Activated CD4-positive, alpha-beta T cell treated with anti-CD3 and anti-CD28 coated beads, Interleukin-2, Interleukin-6, amounts not matched to agents 100 ng/mL and 50 ng/mL, durations not matched to agents 16 hours and 8 hours (primary cell): Measurements from ENCODE around the gene MMEL1.
A peak's percentile ranks its signal among the peaks of the same experiment; 100 is the strongest.
"Not testable (repeated sequence)": the region's sequence is repeated elsewhere in the genome, so short reads cannot be mapped to it uniquely, and the experiment has no call there.

ENCODE experiments used
- DNase-seq: peaks from one replicate; pipeline ENCODE4 v3.0.0-alpha.2; 2020

The MMEL1 gene

GRCh38 chr1:2554621-2555387 lies 78.0 kb downstream of the MMEL1 start:
- peak; percentile 56 for DNase-seq

DNA sequence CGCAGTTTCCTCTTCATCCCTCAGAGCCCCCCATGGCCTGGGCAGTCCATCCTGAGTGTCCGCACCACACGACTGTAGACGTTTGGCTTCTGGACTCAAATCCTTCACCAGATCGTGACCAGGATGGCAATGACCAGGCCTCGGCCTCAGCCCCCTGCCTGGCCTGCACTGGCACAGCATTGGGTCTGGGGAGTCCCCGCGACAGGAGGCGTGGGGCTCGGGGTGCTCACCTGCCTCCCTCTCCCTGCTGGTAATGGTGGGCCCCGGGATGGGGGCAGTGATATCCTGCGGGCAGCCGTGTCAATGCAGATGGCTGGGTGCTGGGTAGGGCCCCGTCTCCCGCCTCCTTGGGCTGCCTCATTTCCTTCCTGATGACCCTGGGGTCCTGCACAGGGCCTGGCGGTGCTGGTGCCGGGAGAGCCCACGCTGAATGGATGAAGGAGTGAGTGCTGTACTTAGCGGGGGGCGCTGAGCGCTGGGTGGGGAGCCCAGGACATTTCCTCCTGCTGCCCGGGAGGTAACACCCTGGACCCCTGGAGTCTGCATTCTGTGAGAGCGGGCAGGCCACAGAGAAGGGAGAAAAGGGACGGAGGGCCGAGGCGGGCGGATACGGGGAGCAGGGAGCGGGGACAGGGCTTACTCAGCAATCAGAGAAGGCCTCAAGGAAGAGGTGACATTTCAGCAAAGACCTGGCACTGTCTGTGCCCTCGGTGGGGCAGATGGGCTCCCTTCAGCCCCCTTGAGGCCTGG lies 78.8 kb downstream of the MMEL1 start:
- no peak for DNase-seq

DNA sequence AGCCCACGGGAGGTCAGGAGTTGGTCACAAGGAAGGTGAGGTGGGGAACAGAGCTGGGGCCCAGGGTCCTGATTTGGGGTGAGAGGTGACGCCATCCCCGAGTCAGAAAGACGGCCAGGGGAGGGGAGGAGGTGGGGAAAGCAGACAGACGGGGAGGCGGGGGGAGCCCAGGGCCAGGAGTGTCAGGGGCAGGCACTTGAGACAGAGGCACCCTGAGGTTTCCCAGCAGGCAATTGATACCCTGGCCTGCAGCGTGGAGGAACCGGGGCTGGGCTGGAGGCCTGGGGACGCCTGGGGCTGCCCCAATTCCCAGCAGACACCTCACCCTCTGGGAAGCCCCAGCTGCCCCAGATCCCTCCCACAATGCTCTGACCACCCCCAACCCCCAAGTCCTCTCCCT lies 79.7 kb downstream of the MMEL1 start:
- not testable (repeated sequence) for DNase-seq

- DNase-seq = no peak
Measured at GRCh38 chr1:2552189-2552588, 80.6 kb downstream of the MMEL1 start.

- DNase-seq = not testable (repeated sequence)
Measured at GRCh38 chr1:2551544-2551943, 81.3 kb downstream of the MMEL1 start.

DNA sequence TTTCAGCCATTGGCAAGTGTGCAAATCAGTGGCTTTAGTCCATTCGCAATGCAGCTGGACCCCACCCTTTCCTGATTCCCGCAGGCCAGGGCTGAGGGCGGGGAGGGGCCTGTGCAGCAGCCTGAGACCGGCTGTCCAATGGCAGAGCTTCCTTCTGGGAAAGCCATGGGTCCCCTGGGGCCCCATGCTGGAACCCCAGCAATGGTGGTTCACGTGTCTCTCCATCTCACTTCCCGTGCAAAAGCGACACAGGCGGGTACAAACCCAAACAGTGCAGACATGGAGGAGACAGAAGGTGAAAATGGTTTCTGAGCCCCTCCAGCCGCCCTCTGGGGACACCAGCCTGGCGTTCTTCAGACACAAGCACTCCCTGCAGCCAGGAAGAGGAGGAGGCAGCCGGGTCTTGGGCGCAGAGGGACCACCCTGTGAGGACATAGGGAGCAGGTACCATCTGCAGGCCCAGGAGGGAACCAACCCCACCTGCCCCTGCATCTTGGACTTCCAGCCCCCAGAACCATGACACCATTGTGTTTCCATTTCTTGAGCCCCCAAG lies 82.4 kb downstream of the MMEL1 start:
- DNase-seq = not testable (repeated sequence)

- not testable (repeated sequence) for DNase-seq
Measured at GRCh38 chr1:2549367-2550029, 83.3 kb downstream of the MMEL1 start.

DNA sequence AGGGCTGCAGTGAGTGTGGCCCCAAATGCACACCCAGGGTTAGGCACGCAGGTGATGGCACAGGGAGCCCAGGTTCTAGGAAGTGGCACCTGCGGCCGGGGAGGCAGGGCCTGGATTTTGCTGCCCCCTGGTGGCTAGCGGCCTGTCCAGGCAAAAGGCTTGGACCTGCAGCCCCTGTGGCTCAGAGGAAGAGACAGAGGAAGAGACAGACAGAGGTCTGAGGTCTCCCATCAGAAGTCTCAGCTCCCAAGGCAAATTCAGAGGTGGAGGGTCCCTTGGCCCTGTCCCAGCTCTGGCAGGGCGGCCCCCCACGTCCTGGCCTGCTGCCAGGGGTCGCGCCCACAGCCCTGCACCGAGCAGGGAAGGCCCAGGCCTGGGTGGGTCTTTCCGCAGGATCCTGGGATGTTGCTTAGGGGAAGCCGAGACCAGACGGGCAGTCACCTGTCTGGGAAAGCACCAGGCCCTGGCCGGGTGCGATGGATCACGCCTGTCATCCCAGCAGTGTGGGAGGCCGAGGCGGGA lies 84.7 kb downstream of the MMEL1 start:
- peak; percentile 91 for DNase-seq

DNA sequence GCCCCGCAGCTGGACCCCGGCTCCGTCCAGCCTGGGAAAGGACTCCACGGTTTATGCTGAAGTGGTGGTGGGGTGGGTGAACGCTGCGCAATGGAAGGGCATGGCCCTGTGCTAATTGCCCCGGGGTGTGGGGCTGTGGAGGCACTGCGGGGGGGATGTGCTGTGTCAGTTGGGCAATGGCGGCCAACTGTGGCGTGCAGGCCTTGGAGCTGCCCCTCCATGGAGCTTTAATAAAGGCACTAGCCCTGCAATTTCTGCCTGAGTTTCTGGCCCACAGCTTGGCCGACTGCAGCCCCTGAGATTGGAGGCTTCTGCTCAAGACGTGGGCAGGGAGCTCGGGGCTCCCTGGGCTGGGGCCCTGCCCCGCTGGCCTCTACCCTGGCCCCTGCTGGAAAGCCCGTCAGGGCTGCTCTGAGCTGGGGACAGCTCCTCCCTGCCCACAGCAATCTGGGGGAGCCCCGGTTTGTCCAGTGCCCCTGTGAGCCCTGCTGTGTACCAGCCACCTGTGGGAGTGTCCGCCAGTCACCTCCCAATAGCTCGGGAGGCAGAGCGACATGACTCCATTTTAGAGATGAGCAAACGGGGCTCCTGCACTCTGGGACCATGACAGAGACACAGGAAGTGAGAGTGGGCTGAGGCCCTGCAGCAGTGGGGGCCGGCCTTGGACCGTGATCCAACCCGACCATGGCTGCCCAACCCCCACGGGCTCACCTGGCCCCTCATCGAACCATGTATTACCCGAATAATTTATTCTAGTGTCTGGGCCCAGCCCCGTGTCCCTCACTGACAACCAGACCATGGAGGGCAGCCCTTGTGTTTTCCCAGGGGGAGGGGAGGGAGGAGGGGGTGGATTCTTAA lies 85.4 kb downstream of the MMEL1 start:
- peak; percentile 76 for DNase-seq

DNA sequence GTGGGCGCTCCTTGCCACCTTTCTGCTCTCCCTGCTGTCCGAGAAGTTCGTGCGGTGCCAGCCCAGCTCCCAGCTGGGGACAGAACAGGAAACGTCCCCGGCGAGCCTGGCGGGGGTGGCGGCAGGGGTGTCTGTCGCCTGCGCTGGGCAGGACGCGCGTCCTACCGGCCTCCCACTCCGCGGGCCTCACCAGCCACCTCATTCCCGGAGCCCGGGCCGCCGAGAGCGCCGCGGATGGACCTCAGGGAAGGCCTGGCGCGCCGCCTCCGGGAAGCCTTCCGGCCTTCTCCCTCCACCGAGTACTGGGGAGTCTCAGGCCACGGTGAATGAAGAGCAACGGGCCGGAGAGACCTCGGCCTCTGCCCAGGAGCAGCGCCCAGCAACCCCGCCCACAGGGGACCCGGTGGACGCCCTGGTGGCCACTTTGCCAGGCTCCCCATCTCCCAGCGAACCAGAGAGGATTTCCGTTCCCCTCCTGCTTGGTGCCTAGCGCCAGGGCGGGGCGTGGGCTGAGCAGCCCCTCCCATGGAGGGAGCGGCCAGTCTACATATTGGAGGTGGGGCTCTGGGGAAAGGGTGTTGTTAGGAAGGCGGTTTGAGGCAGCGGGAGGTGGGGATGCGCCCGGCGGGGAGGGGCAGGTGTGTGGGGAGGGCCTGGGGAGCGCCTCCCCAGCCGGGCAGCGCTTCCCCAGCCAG lies 86.2 kb downstream of the MMEL1 start:
- peak; percentile 95 for DNase-seq

DNA sequence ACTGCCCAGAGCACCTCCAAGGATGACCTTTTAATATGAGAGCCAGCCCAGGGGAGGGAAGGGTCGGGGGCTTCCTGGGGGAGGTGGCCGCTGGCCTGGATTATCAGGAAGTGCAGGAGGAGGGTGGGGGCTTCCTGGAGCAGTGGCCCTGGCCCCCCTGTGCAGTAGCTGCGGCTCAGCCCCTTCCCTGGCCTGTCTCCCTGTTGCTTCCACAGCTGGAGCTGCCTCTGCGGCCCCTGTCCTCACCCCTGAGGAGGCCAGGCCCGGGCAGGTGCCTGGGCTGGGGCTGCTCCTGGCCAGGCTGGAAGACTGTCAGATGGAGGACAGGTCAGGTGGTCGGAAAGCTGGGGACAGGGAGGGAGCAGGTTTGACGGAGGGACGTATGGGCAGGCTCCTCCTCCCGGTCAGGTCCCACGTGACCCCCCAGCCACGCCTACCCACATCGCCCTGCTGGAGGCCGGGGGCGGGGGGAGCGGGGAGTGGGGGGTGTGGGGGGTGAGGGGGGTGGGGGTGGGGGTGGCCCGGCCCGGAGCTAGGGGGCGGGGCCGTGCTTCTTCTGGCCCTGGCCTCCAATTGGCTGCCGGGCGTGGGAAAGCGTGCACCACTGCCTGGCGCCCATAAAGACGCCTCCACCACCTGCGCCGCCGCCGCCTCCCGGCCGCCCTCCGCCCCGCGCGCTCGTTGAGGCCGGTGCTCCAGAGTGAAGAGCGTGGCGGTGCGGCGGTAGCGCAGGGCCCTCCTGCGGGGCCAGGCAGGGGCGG lies 86.9 kb downstream of the MMEL1 start:
- peak; percentile 93 for DNase-seq

GRCh38 chr1:2544875-2545640 lies 87.8 kb downstream of the MMEL1 start:
- no peak for DNase-seq

GRCh38 chr1:2544093-2544874 lies 88.5 kb downstream of the MMEL1 start:
- no peak for DNase-seq

DNA sequence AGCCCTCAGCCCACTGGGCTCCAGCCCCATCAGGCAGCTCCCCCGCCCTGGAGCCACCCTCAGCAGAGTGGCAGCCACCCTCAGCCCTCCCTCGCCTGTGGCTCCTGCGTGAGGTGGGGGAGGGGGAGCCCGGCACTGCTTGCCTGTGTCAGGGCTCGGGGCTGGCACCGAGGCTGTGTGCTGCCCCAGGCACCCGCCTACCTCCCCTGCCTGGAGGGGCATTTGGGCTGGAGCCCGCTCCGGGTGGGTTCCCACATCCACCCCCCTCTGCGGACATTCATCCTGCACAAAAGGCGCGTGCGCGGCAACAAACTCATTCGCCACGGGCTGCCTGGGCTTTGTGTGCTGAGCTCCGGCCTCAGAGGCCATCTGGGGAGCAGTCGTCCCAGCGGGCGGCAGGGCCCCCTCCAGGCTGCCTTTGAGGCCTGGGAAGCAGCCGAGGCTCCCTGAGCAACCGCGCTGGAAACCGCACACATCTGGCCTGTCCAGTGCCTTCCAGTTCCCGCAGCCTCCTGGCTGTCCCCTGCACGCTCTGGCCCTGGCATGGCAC lies 89.2 kb downstream of the MMEL1 start:
- DNase-seq = no peak

- DNase-seq = no peak
Measured at GRCh38 chr1:2542246-2542915, 90.4 kb downstream of the MMEL1 start.

DNA sequence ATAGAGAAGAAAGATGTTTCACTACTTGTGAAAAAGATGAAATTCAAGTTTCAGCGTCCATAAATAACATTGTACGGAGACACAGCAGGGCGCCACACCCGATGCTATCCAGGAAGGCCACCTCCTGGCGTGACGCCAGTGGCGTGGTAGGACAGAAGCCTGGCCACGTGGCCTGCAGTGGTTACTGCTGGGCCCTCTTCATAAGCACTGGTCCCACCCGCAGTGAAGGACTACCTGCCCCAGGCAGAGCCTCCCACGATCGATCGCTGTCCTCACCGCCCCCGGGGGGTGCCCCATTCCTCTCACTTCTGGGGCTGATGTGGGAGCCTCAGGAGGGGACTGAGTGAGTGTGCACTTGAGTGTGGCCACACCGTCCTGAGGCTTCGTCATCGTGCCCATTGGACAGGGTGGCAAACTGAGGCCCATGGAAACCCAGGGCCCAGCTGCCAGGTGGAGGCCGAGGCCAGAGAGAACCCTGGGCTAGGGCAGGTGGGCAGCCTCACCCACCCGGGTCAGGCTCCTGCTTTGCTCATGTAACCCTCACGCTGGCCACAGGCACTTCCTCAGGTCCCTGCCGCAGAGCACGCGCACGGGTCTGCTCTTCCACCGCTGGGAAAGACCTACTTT lies 91.1 kb downstream of the MMEL1 start:
- DNase-seq = no peak

GRCh38 chr1:2540816-2541492 lies 91.9 kb downstream of the MMEL1 start:
- DNase-seq = no peak
